T-helper 17 cell (primary cell): ENCODE measurements around the gene RGS3. TPM values are rescaled to one million over a fixed set of nuclear protein-coding genes. Genes with fewer than 3 reads are reported as not detected.

Source experiments
- ATAC-seq: fragments of 150-1000 bp; cut with Tn5 transposase; 2 replicates; pipeline ENCODE4 v1.10.0; 2021; ENCODE audit warnings: mild to moderate bottlenecking, moderate library complexity
- DNase-seq, 3 donors: peaks; one replicate each; pipeline versions ENCODE4 v3.0.0 to v3.0.0-alpha.2; 2020 to 2021
- H3K9me3 ChIP-seq: one replicate; pipeline ENCODE4 v1.7.0; 2013; ENCODE audit warnings: low read length, mild to moderate bottlenecking; ENCODE audit not compliant: control insufficient read depth, poor library complexity, severe bottlenecking
- H3K27ac Mint-ChIP-seq: one replicate; pipeline ENCODE4 v1.8.0; 2022; ENCODE audit warnings: mild to moderate bottlenecking, moderate library complexity, mixed read lengths
- H3K27me3 Mint-ChIP-seq: one replicate; pipeline ENCODE4 v1.8.0; 2022; ENCODE audit warnings: mixed read lengths
- H3K36me3 Mint-ChIP-seq: one replicate; pipeline ENCODE4 v1.8.0; 2022; ENCODE audit warnings: low read depth, mixed read lengths
- H3K4me1 Mint-ChIP-seq: one replicate; pipeline ENCODE4 v1.8.0; 2022; ENCODE audit warnings: mild to moderate bottlenecking, mixed read lengths
- H3K4me3 Mint-ChIP-seq: one replicate; pipeline ENCODE4 v1.8.0; 2022; ENCODE audit warnings: mild to moderate bottlenecking, moderate library complexity, mixed read lengths
- total RNA-seq, 4 donors: library from RNA in 2 of 4; stranded (reverse) in 2 of 4; gene quantifications; one replicate each; pipeline ENCODE4 v1.2.3 and lab custom pipeline; 2022 to 2026

Gene RGS3
- total RNA-seq, 2 donors from 2014 or later = 17.4 to 22.0 TPM

GRCh38 chr9:113566016-113566711, 102.6 kb downstream of the RGS3 start:
- ATAC-seq = no peak
- Mint-ChIP-seq H3K27me3 (no peaks in the 10 kb centered on the region), H3K27ac (no peak overlapping the region), H3K4me3 (no peak overlapping the region), H3K4me1 (peaks cover 11% of the 10 kb centered on the region), H3K36me3 (no peaks in the 10 kb centered on the region)
- no peak for DNase-seq
- no peaks in the 10 kb centered on the region for H3K9me3 ChIP-seq

- ATAC-seq (no peak), DNase-seq (no peak)
- H3K4me1 Mint-ChIP-seq = peaks cover 9% of the 10 kb centered on the region
- no peaks in the 10 kb centered on the region for H3K9me3 ChIP-seq
- no peak overlapping the region for H3K27ac Mint-ChIP-seq
- H3K36me3 Mint-ChIP-seq = no peaks in the 10 kb centered on the region
- H3K27me3 Mint-ChIP-seq = no peaks in the 10 kb centered on the region
- H3K4me3 Mint-ChIP-seq = no peak overlapping the region
Observed at GRCh38 chr9:113566712-113567071, 103.2 kb downstream of the RGS3 start.

- H3K27ac Mint-ChIP-seq = no peak overlapping the region
- no peak overlapping the region for H3K4me3 Mint-ChIP-seq
- DNase-seq = no peak
- no peak for ATAC-seq
- H3K9me3 ChIP-seq = no peaks in the 10 kb centered on the region
- peaks cover 14% of the 10 kb centered on the region for H3K4me1 Mint-ChIP-seq
- H3K36me3 Mint-ChIP-seq = no peaks in the 10 kb centered on the region
- H3K27me3 Mint-ChIP-seq = no peaks in the 10 kb centered on the region
Observed at GRCh38 chr9:113567361-113568080, 104.0 kb downstream of the RGS3 start.

- Mint-ChIP-seq H3K27me3 (no peaks in the 10 kb centered on the region), H3K27ac (no peak overlapping the region), H3K4me1 (peaks cover 14% of the 10 kb centered on the region), H3K4me3 (no peak overlapping the region), H3K36me3 (no peaks in the 10 kb centered on the region)
- DNase-seq (no peak), ATAC-seq (no peak)
- no peaks in the 10 kb centered on the region for H3K9me3 ChIP-seq
Observed at GRCh38 chr9:113568081-113568435, 104.5 kb downstream of the RGS3 start.

DNA sequence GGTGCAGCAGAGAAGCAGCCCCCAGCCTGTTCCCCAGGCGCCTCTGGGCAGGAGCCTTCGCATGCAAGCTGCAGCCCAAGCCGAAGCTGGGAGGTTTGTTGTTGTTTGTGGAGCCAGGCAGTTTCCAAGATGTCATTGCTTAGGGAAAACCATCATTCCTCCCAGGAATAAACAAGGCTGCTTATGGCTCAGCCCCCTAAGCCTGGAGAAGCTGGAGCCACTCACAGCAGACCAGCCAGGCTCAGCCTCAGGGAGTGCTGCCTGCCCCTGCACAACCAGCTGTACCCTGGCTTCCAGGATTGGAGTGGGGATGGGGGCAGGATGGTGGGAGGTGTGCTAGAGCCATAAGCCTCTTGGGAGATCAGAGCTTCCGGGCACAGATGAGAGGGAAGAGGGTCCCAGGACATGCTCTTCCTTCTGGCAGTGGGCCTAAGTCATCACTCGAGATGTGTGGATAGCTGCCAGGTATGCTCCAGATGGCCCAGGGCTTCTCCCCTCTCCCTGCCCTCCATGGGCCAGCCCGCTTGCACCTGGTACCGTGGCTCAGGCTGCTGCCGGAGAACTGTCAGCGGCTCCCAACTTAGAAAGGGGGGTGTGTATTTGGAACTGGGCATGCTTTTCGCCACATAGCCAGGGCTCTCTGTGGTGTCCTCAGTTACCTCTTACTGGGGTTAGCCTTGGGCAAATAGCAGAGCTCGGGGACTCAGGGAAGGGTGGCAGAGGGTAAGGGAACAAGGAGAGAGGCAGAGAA, 105.2 kb downstream of the RGS3 start:
- H3K4me1 Mint-ChIP-seq = peaks cover 14% of the 10 kb centered on the region
- no peak overlapping the region for H3K27ac Mint-ChIP-seq
- no peaks in the 10 kb centered on the region for H3K36me3 Mint-ChIP-seq
- DNase-seq (no peak), ATAC-seq (no peak)
- no peak overlapping the region for H3K4me3 Mint-ChIP-seq
- no peaks in the 10 kb centered on the region for H3K27me3 Mint-ChIP-seq
- no peaks in the 10 kb centered on the region for H3K9me3 ChIP-seq

DNA sequence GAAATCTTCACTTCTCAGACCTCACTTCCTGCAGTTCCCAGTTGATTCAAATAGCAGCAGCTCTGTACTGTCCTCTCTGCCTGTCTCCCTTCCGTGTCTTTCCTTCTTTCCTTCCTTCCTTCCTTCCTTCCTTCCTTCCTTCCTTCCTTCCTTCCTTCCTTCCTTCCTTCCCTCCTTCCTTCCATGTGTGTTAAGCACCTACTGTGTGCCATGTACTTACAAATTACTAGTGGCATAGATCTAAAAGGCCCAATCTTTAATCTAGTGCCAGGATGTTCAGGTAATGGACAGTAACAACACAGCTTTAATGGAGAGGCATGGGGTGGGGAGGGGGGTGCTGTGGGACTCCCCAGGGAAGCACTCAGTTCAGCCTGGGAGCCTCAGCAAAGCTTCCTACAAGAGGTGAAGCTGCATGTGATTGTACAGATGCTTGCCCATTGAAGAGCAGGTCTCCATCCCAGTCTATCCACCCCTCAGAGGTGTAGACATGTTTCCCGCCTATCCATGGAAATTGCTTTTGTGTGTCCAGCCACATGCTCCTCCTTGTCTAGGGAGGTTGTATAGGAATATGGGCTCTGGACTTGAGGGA, 106.0 kb downstream of the RGS3 start:
- H3K9me3 ChIP-seq = no peaks in the 10 kb centered on the region
- H3K4me3 Mint-ChIP-seq = no peak overlapping the region
- peak overlapping the region; percentile 8 for H3K27ac Mint-ChIP-seq
- no peaks in the 10 kb centered on the region for H3K36me3 Mint-ChIP-seq
- DNase-seq = no peak
- no peak for ATAC-seq
- H3K27me3 Mint-ChIP-seq = no peaks in the 10 kb centered on the region
- peaks cover 21% of the 10 kb centered on the region for H3K4me1 Mint-ChIP-seq

DNA sequence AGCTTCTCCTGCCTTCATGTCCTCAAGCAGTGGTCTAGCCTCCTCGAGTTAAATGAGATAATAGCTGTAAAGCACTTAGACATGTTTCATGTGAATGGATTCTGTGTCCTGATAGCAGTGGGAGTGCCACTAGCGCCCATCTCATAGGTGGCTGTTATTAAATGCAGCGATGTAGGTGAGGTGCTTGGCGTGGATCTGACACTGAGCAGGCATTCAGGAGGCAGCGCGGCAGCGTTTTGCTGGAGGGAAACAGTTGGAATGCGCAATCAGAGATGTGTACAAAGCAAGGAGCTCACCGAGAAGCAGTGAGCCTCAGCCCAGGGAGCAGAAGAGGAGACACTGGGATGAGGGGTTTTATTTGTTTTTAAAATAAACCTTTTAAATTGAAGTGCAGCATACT, 106.6 kb downstream of the RGS3 start:
- no peak overlapping the region for H3K4me3 Mint-ChIP-seq
- no peak for DNase-seq

DNA sequence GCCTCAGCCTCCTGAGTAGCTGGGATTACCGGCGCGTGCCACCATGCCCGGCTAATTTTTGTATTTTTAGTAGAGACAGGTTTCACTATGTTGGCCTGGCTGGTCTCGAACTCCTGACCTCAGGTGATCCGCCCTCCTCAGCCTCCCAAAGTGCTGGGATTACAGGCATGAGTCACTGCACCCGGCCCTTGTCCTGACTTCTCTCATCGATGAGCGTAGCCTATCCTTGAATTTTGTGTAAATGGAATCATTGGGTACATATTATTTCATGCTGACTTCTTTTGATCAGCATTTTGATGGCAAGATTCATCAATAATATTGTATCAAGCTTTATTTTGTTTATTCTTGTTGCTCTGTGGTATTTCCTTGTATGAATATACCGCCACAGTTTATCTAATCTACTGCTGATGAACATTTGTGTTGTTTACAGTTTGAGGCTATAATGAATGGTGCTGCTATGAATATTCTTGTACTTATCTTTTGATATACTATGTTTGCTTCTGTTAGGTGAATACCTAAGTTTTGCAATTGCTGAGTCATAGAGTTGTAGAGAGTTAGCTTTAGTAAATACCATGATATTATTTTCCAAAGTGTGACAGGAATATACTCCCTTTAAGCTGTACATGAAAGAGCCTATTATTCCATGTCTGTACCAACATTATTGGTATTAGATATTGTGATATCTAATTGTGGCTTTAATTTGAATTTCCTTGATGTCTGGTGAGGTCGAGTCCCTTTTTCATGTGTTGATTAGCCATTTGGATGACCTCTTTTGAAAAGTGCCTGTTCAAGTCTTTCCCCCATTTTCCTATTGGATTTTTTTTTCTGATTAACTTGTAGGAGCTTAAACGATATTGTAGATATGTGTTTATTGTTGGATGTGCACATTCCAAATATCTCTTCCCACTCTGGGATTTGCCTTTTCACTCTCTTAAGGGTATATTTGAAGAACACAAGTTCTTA, 107.5 kb downstream of the RGS3 start:
- Mint-ChIP-seq H3K4me1 (peaks cover 26% of the 10 kb centered on the region), H3K36me3 (no peaks in the 10 kb centered on the region), H3K27ac (peak overlapping the region; percentile 78), H3K4me3 (no peak overlapping the region), H3K27me3 (no peaks in the 10 kb centered on the region)
- ATAC-seq (no peak), DNase-seq (no peak)
- no peaks in the 10 kb centered on the region for H3K9me3 ChIP-seq

More for the DNA sequence above, 106.6 kb downstream of the RGS3 start:
- H3K27ac Mint-ChIP-seq = no peak overlapping the region
- H3K27me3 Mint-ChIP-seq = no peaks in the 10 kb centered on the region
- H3K4me1 Mint-ChIP-seq = peaks cover 21% of the 10 kb centered on the region
- no peaks in the 10 kb centered on the region for H3K36me3 Mint-ChIP-seq
- H3K9me3 ChIP-seq = no peaks in the 10 kb centered on the region
- ATAC-seq = no peak

- ATAC-seq = no peak
- no peak for DNase-seq
- Mint-ChIP-seq H3K27me3 (no peaks in the 10 kb centered on the region), H3K4me1 (peaks cover 29% of the 10 kb centered on the region), H3K36me3 (no peaks in the 10 kb centered on the region), H3K27ac (peak overlapping the region; percentile 78), H3K4me3 (no peak overlapping the region)
- no peaks in the 10 kb centered on the region for H3K9me3 ChIP-seq
Observed at GRCh38 chr9:113572076-113572861, 108.7 kb downstream of the RGS3 start.

DNA sequence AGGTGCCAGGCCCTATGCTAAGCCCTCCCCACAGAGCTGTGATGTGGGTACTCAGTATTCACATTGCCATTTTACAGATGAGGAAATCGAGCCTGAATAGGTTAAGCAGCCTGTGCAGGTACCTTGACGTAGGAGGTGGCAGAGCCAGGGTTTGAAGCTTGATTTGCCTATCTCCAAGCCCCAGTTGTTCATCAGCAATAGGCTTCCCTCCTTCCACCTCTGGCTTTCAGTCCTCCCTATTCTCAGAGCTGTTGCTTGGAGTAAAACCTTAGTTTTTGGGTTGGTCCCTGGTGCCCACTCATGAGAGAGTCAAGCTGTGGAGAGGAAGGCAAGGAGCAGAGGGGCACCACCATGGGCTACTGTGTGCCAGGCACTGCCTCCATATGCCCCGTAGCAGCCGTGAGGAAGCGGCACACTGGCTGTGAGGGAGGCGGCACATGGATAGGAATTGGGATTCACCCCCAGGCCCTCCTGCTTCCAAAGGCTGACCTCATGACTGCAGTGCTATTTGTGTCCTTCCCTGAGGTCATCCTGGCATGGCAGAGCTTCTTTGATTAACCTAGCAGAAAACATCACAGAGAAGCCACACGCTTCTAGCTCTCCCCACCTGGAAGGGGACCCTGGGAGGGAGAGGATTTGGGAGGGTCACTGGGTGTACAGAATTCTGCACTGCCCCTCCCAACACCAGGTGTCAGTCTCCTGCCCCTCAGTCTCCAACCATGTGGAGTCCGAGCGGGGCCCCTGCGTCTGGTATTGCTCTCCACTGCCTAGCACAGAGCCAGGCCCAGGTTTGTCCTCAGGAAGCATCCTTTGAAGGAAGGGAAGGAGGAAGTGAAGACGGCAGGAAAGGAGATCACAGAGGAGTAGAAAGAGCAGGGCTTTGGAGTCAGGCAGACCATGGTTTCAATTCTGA, 109.8 kb downstream of the RGS3 start:
- DNase-seq (no peak), ATAC-seq (no peak)
- Mint-ChIP-seq H3K4me1 (peaks cover 37% of the 10 kb centered on the region), H3K27me3 (no peaks in the 10 kb centered on the region), H3K27ac (peak overlapping the region; percentile 92), H3K4me3 (no peak overlapping the region), H3K36me3 (no peaks in the 10 kb centered on the region)
- H3K9me3 ChIP-seq = no peaks in the 10 kb centered on the region

DNA sequence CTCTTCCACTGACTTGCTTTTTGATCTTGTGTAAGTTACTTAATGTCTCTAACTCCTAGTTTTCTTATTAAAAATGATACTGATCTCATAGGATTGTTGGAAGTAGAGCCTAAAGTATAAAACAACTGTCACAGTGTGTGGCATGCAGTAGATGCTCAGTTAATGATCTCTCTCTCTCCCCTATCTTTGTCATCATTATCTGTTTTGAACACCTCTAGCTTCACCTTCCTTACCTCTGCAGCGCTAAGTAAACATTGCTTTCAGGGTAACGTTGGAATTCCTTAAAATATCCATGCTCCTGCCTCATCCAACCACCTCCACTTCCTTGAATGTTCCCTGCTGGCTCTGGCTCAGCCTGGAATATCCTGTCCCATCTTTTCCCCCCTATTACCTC, 110.4 kb downstream of the RGS3 start:
- peak overlapping the region; percentile 92 for H3K27ac Mint-ChIP-seq
- no peaks in the 10 kb centered on the region for H3K36me3 Mint-ChIP-seq
- no peak for DNase-seq
- no peak for ATAC-seq
- H3K9me3 ChIP-seq = no peaks in the 10 kb centered on the region
- H3K4me1 Mint-ChIP-seq = peaks cover 39% of the 10 kb centered on the region
- H3K4me3 Mint-ChIP-seq = no peak overlapping the region
- no peaks in the 10 kb centered on the region for H3K27me3 Mint-ChIP-seq
